K562 (cell line): ENCODE measurements around the gene PRMT7. TPM values are rescaled to one million over a fixed set of nuclear protein-coding genes. Genes with fewer than 3 reads are reported as not detected.

Source experiments
- ATAC-seq: fragments of 200-7000 bp; cut with Tn5 transposase; 3 replicates; pipeline ENCODE4 v1.9.1; 2020; ENCODE audit warnings: moderate library complexity
- BruUV-seq: library from RNA; stranded (reverse); fragments of 400-500 nt; replicated peaks from 2 replicates; lab custom pipeline; 2021; lab: Mats Ljungman, UMichigan
- CTCF ChIA-PET: fragments of 300-600 bp; formaldehyde crosslinking; extraction: SDS; loops from one replicate; lab custom pipeline; 2021; ENCODE audit warnings: low intra/inter-chr PET ratio; lab: Yijun Ruan, JAX
- POLR2A ChIA-PET: fragments of 300-600, 350-650 bp; sonication (Branson Sonifier 250); formaldehyde crosslinking; extraction: SDS; loops from one replicate; lab custom pipeline; 2021; ENCODE audit warnings: antibody characterized with exemption, inconsistent platforms; lab: Yijun Ruan, JAX
- DNase-seq, 4 experiments: peaks; one replicate each; pipeline versions ENCODE4 v3.0.0 to v3.0.0-alpha.2; 2011 to 2018; ENCODE audit warnings: low spot score in 3 of 4, mixed read lengths in 3 of 4; ENCODE audit errors: extremely low read depth in 1 of 4
- FAIRE-seq: peaks from 2 replicates; lab custom pipeline; 2011; peaks lifted over from hg19 to GRCh38; lab: Jason Lieb, UNC
- H2AFZ ChIP-seq: 2 replicates; pipeline ENCODE4 v1.6.0; 2011; ENCODE audit warnings: low read depth, low read length, control low read depth, inconsistent platforms
- H3K27ac ChIP-seq: fragments of 200-600 bp; 3 replicates; pipeline ENCODE4 v1.8.0; 2011; ENCODE audit warnings: low read depth, mild to moderate bottlenecking, control low read depth, inconsistent platforms, low read length, moderate library complexity, mixed read lengths; ENCODE audit errors: extremely low read depth
- H3K27me3 ChIP-seq, 2 experiments: fragments of 300-600 bp in 1 of 2; 2 replicates in 1 of 2; 3 replicates in 1 of 2; pipeline versions ENCODE4 v1.6.0 to v1.8.0; 2011; ENCODE audit warnings: inconsistent platforms in 2 of 2, low read length in 2 of 2, mild to moderate bottlenecking in 1 of 2, mixed read lengths in 1 of 2, moderate library complexity in 1 of 2; ENCODE audit not compliant: control insufficient read depth in 2 of 2, insufficient read depth in 2 of 2
- H3K36me3 ChIP-seq: fragments of 300-600 bp; 3 replicates; pipeline ENCODE4 v1.8.0; 2011; ENCODE audit warnings: mild to moderate bottlenecking, low read length, inconsistent platforms; ENCODE audit not compliant: control insufficient read depth, insufficient read depth
- H3K4me1 ChIP-seq, 2 experiments: fragments of 200-600 bp in 1 of 2; replicated peaks in 1 of 2; 2 replicates in 1 of 2; 3 replicates in 1 of 2; pipeline versions ENCODE4 v1.5.1 to v1.8.0; 2011; ENCODE audit warnings: inconsistent platforms in 2 of 2, low read length in 2 of 2, mild to moderate bottlenecking in 1 of 2, mixed read lengths in 1 of 2, moderate library complexity in 1 of 2; ENCODE audit not compliant: control insufficient read depth in 2 of 2, insufficient read depth in 2 of 2
- H3K4me2 ChIP-seq: 2 replicates; pipeline ENCODE4 v1.6.1; 2011; ENCODE audit warnings: low read length, control low read depth, inconsistent platforms, mixed read lengths; ENCODE audit not compliant: insufficient read depth
- H3K4me3 ChIP-seq: fragments of 200-600 bp; sonication (generic), shearing (Covaris generic); 2 replicates; pipeline ENCODE4 v1.5.1; 2016; ENCODE audit warnings: control low read depth, inconsistent platforms
- H3K79me2 ChIP-seq: fragments of 200-600 bp; 3 replicates; pipeline ENCODE4 v1.8.0; 2011; ENCODE audit warnings: low read length, inconsistent platforms; ENCODE audit not compliant: control insufficient read depth, insufficient read depth
- H3K9ac ChIP-seq, 2 experiments: 2 replicates each; pipeline versions ENCODE4 v1.6.0 to v1.6.1; 2011; ENCODE audit warnings: low read depth in 2 of 2, low read length in 2 of 2, control low read depth in 1 of 2, inconsistent platforms in 1 of 2, mild to moderate bottlenecking in 1 of 2, mixed read lengths in 1 of 2; ENCODE audit not compliant: insufficient read depth in 1 of 2
- H3K9me1 ChIP-seq: one replicate; pipeline ENCODE4 v1.6.0; 2011; ENCODE audit warnings: inconsistent platforms, mild to moderate bottlenecking, low read length, moderate library complexity; ENCODE audit not compliant: control insufficient read depth, insufficient read depth
- H3K9me3 ChIP-seq: replicated peaks from 2 replicates; pipeline ENCODE4 v1.5.1; 2011; ENCODE audit warnings: low read depth, low read length, inconsistent platforms; ENCODE audit not compliant: control insufficient read depth, insufficient read depth
- H4K20me1 ChIP-seq: replicated peaks from 2 replicates; pipeline ENCODE4 v1.6.1; 2011; ENCODE audit warnings: low read length, inconsistent platforms, mixed read lengths; ENCODE audit not compliant: control insufficient read depth, insufficient read depth
- LCOR ChIP-seq: sonication (generic); formaldehyde crosslinking; IDR thresholded peaks from 2 replicates; pipeline ENCODE4 v1.8.0; 2022; ENCODE audit warnings: mild to moderate bottlenecking, missing genetic modification reagents
- ZNF644 ChIP-seq: fragments of 200-800 bp; sonication (Bioruptor generic); IDR thresholded peaks from 2 replicates; pipeline ENCODE4 v1.6.1; 2016; ENCODE audit warnings: low read depth, missing genetic modification characterization, missing compliant biosample characterization
- WGBS: fragments of 100-300 bp; shearing (Covaris generic); methylation state at CpG from one replicate; pipeline ENCODE4 v1.1.6; 2016; ENCODE audit warnings: low coverage, mixed read lengths; ENCODE audit not compliant: insufficient coverage; ENCODE audit errors: missing lambda C conversion rate; 5-methylcytosine and 5-hydroxymethylcytosine counted together
- in situ Hi-C: fragments of 300-500 bp; cut with MboI; formaldehyde crosslinking; loops from 4 replicates; pipeline ENCODE4 v1.15.0; 2018; ENCODE audit warnings: inconsistent platforms, mixed read lengths
- intact Hi-C: fragments of 100-400 bp; cut with micrococcal nuclease; formaldehyde crosslinking; loops from 2 replicates; pipeline ENCODE4 v1.14.2; 2022
- polyA plus RNA-seq, 8 experiments: library from polyadenylated mRNA; depleted of rRNA in 4 of 8; stranded (reverse) in 5 of 8; unstranded in 3 of 8; fragments of >200 nt; fragmentation: Nextera tagmentation in 2 of 8; fragmentation: Illumina TruSeq in 1 of 8; extraction: Ambion mirVana in 2 of 8; extraction: Trizol in 1 of 8; gene quantifications; 2 replicates each; pipeline versions ENCODE4 v1.2.1 to v1.2.3, GENCODE V29; 2011 to 2014; ENCODE audit warnings: inconsistent platforms in 1 of 8, missing spikeins in 1 of 8
- total RNA-seq, 7 experiments: library from RNA; depleted of rRNA in 6 of 7; stranded (reverse); fragments of >200 nt in 6 of 7; fragmentation: Illumina TruSeq in 2 of 7; extraction: Trizol in 2 of 7; gene quantifications; 2 replicates each; pipeline versions ENCODE4 v1.2.1 to v1.2.3, GENCODE V29; 2011 to 2021; ENCODE audit warnings: low replicate concordance in 1 of 7
- TF ChIP-seq, protein P1 (sequence below): sonication (generic); formaldehyde crosslinking; IDR thresholded peaks from 2 replicates; pipeline ENCODE4 v1.8.1; 2022; ENCODE audit warnings: missing genetic modification reagents
- TF ChIP-seq, protein P2 (sequence below), 3 experiments: IDR thresholded peaks in 2 of 3; conservative IDR thresholded peaks in 1 of 3; 2 replicates each; pipeline ENCODE4 v1.5.1; 2011 to 2012; ENCODE audit warnings: low read length in 3 of 3, mild to moderate bottlenecking in 3 of 3, control low read depth in 2 of 3, improper control_type of control experiment in 1 of 3, inconsistent platforms in 1 of 3, low read depth in 1 of 3, mixed read lengths in 1 of 3, moderate library complexity in 1 of 3; ENCODE audit not compliant: insufficient read depth in 2 of 3

Gene PRMT7
- total and polyA plus RNA-seq, 9 of the 15 experiments (the other 6 are each of a cell fraction or from before 2014, with no cell fraction given), result 6.4 to 88.8 (median 73.1) TPM

DNA sequence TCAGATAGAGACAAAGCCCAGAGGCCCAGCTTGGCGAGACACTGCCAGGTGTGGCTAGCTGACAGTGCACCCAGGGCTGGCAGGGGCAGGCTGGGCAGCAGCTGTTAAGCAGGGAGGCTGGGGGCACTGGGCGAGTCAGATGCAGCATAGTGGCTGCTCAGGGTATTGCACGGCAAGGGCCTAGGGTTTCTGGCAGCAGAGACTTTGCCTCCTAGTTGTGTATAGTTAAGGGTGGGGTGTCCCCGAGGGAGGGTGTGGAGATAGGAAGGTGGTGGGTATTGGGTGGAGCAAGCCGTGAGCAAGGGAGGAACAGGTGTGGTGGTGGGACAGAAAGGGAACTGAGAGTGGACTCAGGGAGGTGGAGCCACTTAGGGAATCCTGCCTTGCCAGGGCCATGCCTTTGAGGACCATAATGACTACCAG is 71.5 kb downstream of the PRMT7 start:
- FAIRE-seq (no peak), ATAC-seq (peak; percentile 65), DNase-seq (peak in 2 of 4 experiments; percentile 50 to 54)
- intact Hi-C loops (no loop called here), in situ Hi-C loops (no loop called here)
- Histone ChIP-seq H3K27ac (no peak overlapping the region), H3K4me2 (no peak overlapping the region), H3K36me3 (no peaks in the 10 kb centered on the region), H2AFZ (no peak overlapping the region), H3K9ac (no peak overlapping the region), H3K9me1 (peaks cover 3% of the 10 kb centered on the region), H3K4me3 (no peak overlapping the region), H3K9me3 (no peaks in the 10 kb centered on the region), H4K20me1 (no peaks in the 10 kb centered on the region), H3K4me1 (peaks cover 25 to 27% of the 10 kb centered on the region in 2 experiments), H3K27me3 (peaks cover 0 to 6% of the 10 kb centered on the region in 2 experiments; a peak in 2 of 5 replicates), H3K79me2 (no peaks in the 10 kb centered on the region)
- BruUV-seq, result no TSS peak
- WGBS, result 38% methylated on average over 5 of the region's 5 CpGs
- ChIA-PET CTCF (no interaction called here), POLR2A (no interaction called here)
- TF ChIP-seq, protein P1, sequence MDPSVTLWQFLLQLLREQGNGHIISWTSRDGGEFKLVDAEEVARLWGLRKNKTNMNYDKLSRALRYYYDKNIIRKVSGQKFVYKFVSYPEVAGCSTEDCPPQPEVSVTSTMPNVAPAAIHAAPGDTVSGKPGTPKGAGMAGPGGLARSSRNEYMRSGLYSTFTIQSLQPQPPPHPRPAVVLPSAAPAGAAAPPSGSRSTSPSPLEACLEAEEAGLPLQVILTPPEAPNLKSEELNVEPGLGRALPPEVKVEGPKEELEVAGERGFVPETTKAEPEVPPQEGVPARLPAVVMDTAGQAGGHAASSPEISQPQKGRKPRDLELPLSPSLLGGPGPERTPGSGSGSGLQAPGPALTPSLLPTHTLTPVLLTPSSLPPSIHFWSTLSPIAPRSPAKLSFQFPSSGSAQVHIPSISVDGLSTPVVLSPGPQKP (CRISPR knock-in tag), result no peak
- TF ChIP-seq, protein P2, sequence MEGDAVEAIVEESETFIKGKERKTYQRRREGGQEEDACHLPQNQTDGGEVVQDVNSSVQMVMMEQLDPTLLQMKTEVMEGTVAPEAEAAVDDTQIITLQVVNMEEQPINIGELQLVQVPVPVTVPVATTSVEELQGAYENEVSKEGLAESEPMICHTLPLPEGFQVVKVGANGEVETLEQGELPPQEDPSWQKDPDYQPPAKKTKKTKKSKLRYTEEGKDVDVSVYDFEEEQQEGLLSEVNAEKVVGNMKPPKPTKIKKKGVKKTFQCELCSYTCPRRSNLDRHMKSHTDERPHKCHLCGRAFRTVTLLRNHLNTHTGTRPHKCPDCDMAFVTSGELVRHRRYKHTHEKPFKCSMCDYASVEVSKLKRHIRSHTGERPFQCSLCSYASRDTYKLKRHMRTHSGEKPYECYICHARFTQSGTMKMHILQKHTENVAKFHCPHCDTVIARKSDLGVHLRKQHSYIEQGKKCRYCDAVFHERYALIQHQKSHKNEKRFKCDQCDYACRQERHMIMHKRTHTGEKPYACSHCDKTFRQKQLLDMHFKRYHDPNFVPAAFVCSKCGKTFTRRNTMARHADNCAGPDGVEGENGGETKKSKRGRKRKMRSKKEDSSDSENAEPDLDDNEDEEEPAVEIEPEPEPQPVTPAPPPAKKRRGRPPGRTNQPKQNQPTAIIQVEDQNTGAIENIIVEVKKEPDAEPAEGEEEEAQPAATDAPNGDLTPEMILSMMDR (IDR thresholded peaks at IDR 0.05 in 2 of 3, conservative IDR thresholded peaks at IDR 0.05 in 1 of 3; ENCODE audit: insufficient read depth in 2 of 3, low read depth in 1 of 3, low read length in 3 of 3), result peak; percentile 15 to 51 (median 38); a peak in 3 of 6 replicates
- TF ChIP-seq ZNF644 (tag) (no peak), LCOR (CRISPR knock-in tag) (no peak)
